ENCODE results near the gene HOXA1.

DNA sequence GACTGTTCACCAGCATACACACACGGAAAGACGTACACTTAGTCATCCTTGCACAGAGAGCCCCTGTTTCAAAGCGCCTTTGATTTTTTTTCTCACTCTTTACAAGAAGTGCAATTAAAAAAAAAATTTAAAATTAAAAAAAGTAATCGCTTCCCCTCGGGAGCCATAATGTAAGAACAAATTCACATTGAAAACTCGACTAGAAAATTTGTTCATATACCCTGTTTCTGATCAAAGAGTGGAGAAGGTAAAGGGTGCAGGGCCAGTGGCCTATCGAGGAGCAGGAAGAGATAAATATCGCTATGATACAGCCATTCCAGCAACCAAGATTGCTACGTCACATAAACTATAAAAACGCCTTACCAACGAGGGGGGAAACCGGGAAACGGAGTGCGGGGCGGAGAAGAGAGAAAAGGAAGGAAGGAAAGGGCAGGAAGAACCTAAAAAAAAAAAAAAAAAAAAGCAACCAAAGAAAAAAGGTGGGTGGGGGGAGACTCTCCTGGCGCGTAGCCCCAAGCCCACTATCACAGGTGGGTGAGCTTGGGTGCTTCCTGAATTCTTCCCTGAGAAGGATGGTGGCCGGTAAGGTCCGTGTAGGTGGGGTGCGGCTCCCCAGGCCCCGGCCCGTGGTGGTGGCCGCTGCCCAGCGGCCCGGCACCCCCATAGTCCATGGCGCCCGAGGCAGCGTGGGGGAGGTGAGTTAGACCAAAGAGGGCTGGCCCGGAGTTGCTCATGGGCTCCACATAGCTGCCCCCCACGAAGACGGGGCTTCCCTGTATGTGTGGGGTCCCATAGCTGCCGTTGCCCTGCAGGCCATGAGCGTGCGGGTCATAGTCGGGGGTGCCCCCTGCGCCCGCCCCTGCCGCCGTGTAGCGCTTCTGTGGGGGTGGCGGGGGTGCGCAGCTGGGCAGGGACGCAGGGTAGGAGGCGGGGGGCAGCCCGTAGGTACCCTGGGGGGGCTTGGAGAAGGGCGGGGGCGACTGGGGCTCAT, 11.9 kb upstream of the HOXA1 start:
- TF ChIP-seq POLR2A (IDR thresholded peaks at IDR 0.05), result no peak
- TF ChIP-seq, protein P1, sequence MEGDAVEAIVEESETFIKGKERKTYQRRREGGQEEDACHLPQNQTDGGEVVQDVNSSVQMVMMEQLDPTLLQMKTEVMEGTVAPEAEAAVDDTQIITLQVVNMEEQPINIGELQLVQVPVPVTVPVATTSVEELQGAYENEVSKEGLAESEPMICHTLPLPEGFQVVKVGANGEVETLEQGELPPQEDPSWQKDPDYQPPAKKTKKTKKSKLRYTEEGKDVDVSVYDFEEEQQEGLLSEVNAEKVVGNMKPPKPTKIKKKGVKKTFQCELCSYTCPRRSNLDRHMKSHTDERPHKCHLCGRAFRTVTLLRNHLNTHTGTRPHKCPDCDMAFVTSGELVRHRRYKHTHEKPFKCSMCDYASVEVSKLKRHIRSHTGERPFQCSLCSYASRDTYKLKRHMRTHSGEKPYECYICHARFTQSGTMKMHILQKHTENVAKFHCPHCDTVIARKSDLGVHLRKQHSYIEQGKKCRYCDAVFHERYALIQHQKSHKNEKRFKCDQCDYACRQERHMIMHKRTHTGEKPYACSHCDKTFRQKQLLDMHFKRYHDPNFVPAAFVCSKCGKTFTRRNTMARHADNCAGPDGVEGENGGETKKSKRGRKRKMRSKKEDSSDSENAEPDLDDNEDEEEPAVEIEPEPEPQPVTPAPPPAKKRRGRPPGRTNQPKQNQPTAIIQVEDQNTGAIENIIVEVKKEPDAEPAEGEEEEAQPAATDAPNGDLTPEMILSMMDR (IDR thresholded peaks at IDR 0.05), result no peak

Data from stomach (tissue), 4 donors.